Activated CD4-positive, alpha-beta T cell treated with anti-CD3 and anti-CD28 coated beads for 48 hours (primary cell): ENCODE results near the gene RGSL1.
"Not testable (repeated sequence)": the region's sequence is repeated elsewhere in the genome, so short reads cannot be mapped to it uniquely, and the experiment has no call there.

ENCODE experiments used
- DNase-seq: peaks from one replicate; pipeline ENCODE4 v3.0.0-alpha.2; 2020

Gene RGSL1

DNA sequence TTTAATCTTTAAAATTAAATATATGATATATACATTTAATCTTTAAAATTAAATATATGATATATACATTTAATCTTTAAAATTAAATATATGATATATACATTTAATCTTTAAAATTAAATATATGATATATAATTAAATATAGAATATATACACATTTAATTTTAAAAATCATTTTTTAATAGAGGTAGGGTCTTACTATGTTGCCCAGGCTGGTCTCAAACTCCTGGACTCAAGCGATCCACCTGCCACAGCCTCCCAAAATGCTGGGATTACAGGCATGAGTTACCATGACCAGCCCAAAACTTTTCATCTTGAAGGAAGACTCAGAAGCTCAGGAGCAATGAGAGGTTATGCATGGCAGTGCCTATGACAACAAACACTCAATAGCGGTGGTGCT lies 2.8 kb upstream of the RGSL1 start:
- DNase-seq = not testable (repeated sequence)

DNA sequence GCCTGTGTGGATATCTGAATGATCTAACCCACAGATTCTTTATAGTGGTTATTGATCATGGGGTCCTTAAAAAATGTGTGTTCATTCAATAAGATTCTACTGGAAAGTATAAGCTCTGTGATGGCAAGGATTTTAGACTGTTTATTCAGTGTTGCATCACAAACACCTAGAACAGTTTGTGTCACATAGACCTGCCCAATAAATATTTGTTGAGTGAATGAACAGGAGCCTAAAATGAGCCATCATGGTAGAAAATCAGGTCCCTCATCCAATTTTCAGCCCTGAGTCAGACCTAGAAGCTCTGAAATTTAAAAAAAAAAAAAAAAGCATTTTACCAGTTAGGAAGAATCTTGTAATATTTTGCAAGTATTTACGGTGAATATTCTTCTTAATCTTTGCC lies 2.3 kb upstream of the RGSL1 start:
- DNase-seq = no peak

DNA sequence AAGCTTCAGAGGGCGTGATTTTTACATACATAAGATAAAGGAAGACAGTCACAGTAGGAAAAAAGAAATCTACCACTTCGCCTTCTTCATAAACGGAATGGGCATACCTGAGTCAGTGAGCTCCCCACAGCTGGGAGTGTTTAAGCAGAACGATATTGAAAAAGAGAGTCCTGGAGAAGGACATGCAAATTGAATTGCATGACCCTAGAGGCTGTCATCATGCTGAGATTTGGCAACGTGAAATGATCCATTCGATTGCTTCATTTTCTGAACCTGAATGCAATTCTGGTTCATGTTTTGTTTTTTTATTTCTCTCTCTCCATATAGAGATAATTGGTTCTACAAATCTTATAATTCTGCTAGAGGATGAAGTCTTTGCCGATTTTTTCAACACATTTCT lies 3.7 kb downstream of the RGSL1 start:
- no peak for DNase-seq

DNA sequence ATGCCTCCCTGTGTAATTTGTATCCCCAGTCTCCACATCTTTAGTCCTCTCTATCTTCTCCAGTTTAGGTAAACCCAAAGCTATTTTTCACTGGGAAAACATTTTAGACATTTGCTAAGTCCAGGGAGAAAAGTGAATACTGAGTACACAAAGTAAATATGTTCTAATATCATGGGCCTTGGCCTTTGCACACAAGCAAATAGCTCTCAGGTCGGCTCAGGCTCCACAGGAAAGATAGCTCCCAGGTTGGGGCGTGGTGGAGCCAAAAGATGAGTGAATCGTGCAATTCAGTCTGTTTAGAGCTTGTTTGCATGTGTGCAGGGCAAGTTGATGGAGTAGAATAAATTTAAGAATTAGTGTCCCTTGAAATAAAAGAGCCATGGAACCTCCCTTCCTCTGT lies 7.9 kb downstream of the RGSL1 start:
- DNase-seq = no peak

DNA sequence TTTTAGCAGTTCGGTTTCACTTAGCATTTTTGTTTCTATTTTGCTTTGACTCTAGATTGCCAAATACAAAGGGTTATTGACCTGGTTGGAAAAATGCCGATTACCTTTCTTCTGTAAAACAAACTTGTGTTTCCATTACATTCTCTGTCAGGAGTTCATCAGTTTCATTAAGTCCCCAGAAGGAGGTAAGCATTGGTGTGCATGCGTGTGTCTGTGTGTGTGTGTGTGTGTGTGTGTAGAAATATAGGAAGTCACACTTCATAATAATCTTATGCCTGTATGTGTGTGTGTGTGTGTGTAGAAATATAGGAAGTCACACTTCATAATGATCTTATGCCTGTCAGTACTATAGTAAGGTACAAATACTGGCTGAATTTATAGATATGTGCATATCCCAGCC lies 10.0 kb downstream of the RGSL1 start:
- DNase-seq = no peak

DNA sequence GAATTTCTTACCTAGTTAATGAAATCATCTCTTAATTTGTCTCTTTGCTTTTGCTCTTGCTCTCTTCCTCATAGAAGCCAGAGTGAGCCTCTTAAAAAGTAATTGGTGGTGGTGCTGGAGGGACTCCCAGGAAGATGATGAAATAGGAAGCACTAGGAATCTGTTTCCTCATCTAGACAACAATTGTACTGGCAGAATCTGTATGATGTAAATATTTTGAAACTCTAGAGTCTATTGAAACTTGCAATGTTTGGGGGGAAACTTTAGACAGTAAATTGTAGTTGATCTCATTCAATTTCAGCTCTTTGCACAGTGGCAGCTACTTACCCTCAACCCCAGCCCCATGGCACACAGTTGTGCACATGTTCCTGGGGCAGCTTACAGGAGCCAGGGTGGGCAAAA lies 10.6 kb downstream of the RGSL1 start:
- DNase-seq = no peak

DNA sequence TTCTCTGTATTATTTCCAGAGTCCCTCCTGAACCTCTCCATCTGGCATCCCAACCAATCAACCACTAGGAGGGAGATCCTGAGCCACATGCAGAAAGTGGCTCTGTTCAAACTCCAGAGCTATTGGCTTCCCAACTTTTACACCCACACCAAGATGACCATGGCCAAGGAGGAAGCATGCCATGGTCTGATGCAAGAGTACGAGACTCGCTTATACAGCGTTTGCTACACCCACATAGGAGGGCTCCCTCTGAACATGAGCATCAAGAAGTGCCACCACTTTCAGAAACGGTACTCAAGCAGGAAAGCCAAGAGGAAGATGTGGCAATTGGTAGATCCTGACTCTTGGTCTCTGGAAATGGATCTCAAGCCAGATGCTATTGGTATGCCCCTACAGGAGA lies 23.6 kb downstream of the RGSL1 start:
- no peak for DNase-seq

DNA sequence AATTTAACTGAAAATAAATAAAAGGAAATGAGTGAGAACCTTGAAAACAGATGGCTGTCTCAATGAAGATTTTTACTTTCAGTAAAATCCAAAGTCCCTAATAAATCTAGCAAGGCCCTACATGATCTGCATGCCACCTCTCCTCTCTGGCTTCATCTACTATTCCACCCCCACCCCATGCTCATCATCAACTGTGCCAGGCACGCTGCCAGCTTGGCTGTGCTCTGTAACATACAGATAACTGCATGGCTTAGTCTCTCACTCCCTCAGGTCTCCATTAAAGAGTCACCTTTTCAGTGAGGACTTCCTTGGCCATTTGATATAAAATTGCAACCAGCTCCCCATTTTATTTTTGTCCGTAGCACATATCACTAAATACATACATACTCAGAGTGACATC lies 26.7 kb downstream of the RGSL1 start:
- DNase-seq = no peak

DNA sequence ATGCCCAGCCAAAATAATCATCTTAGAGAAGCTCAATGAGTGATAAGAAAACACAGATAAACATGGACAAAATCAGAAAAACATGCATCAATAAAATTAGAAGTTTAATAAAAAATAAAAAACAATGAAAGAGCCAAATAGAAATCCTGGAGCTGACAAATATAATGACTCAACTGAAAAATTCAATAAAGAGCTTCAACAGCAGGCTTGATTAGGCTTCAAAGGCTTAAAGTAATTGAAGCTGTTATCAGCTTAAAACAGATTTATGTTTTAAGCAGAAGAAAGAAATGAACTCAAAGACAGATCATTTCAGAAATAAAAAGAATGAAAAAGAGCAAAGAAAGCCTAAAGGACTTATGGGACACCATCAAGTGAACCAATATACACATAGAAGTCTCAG lies 28.3 kb downstream of the RGSL1 start:
- no peak for DNase-seq

DNA sequence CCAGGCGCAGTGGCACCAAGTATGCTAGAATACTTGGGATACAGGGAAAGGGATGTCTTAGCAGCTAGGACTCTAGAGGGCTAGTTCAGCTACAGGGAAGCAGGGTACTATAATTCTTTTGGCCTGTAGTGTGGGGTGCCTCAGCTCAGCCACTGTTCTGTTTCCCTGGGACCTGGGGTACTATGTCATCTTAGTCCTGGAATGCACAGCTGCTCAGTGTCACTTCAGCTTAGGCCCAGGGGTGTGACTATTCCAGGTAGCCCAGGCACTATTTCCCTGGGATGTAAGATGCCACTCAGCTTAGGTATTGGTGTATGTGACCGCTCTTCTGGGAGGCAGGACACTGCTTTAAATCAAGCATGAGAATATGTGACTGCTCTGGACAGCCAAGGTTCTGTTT lies 34.1 kb downstream of the RGSL1 start:
- no peak for DNase-seq

DNA sequence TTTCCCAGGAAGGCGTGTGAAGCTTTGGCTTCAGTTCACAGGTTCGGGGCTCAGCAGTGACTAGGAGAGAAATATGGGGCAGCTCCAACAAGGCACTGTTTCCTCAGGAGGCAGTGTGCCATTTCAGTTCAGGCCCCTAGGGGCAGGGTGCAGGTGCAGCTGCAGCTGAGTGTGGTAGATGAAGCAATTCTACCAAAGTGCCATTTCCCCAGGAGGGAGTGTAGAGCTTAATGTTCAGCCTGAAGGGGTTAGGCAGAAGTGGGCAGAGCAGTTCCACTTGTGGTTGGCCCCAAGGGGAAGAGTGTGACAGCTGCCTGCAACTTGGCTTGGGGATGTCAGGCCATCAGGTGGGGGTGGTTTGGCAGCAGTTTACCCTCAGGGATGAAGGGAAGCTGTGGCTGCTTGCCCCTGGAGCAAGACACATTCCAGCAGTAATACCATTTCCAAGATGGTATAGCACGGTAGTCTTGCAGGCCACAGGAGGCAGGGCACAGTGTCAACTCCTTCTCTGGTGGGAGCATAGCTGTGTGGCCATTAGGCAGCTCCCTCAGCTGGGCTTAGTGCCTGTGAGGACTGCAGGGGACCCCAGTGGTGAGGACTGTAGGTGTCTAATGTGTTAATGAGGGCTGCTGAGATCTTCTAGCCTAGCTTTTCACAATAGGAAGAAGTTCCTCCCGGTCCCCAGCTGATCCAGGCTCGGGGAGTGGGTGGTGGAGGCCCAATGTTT lies 34.7 kb downstream of the RGSL1 start:
- peak; percentile 20 for DNase-seq

DNA sequence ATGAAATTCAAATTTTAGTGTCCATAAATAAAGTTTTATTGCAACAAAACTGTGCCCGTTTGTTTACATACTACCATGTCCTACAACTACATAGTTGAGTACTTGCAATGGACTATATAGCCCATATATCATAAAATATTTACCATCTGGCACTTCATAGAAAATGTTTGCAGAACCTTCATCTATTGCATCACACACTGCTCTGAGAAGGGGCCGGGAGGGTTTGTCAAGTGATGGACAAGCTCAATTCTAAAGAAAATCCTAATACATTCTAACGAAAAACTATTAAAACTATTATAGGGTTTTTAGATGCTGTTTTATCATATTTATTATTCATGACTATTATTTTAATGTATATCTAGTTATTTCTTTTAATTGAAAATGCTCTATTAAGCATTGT lies 35.9 kb downstream of the RGSL1 start:
- no peak for DNase-seq

DNA sequence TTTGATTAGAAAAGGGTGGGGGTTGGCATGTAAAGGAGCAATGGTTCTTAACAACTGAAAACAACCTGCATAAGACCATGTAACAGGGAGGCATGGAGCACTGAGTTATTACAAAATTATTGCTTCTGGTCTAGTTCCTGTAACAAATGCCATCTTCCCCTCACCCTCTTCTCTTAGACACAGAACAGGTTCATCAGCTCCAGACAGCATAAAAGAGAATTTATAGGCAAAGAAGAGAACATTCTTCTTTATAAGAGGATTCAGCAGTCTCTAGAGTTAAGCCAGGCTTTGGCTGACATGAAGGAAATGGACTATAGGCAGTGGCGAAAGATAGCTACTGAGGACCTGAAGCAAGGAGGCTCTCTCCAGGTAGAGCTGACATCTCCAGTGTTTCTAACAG lies 38.9 kb downstream of the RGSL1 start:
- no peak for DNase-seq

DNA sequence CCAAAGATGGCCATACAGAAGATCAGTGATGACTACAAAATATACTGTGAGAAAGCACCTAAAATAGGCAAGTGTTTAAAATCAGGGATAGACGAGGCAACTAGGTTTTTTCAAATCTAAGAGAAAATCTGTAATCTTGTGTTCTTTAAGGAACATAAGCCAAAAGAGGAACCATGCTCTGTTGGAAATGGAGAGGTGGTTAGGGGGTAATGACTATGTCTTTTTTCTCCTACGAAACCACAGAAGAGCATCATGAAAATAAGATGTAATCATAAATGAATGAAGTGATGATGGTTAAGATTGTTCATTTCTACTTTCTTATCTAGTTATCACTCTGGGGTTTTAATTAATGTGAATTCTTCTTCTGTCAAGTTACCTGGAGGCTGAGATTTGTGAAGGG lies 43.1 kb downstream of the RGSL1 start:
- DNase-seq = no peak

DNA sequence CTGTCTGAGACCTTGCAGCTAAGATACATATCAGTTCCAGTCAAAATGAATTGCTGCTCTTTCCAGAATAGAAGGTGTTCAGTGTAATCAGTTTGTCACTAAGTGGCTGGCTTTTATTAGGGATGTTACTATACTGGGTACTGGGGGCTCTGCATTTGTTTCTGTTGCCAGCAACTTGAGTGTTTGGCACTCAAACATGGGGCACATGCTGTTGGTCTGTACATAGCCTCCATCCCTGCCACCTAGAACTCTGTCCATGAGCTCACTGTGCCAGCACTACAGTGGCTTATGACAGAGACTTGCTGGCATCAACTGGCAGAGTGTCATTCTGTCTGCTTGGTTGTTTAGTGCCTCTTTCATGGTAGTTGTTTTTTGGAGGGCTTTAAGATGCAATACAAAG lies 45.1 kb downstream of the RGSL1 start:
- no peak for DNase-seq

DNA sequence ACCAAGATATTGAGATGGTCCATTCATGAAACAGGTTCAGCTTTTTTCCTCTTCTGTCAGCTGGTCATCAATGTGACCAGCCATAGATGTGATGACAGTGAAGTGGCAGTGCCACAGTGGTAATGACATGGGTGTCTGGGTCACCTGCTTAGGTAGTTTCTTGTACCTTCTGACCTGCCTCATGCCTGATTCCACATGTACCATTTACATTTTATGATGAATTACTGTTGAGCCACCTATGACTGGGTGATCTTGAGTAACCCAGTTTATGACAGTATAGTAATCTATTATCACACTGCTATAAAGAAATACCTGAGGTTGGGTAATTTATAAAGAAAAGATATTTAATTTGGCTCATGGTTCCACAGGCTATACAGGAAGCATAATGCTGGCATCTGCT lies 45.7 kb downstream of the RGSL1 start:
- DNase-seq = no peak

DNA sequence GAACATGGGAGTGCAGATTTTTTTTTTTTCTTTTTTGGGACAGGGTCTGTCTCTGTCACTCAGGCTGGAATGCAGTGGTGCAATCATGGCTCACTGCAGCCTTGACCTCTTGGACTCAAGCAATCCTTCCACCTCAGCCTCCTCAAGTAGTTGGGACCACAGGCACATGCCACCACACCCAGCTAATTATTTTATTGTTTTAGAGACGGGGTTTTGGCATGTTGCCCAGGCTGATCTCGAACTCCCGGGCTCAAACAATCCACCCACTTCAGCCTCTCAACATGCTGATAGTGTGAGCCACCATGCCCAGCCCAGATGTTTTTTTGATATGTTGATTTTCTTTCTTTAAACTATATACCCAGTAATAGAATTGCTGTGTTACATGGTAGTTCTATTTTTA lies 57.7 kb downstream of the RGSL1 start:
- DNase-seq = no peak

DNA sequence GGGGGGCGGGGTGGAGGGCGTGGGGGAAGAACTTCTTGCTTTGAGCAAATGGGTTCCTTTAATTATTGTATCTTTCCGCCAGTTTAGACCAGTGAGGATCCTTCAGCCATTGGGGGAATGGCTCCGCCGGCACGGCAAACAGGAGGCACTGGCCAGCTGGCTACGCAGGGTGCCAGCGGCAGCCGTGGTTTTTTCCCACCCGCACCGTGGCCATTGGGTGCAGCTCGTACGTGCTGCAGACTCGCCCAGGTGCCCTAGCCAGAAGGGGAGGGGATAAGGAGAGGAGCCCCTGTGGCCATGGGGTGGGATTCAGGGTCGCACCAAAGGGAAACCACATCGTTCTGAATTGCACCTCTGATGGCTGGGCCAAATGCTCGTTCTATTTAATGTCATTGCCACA lies 65.6 kb downstream of the RGSL1 start:
- DNase-seq = no peak

DNA sequence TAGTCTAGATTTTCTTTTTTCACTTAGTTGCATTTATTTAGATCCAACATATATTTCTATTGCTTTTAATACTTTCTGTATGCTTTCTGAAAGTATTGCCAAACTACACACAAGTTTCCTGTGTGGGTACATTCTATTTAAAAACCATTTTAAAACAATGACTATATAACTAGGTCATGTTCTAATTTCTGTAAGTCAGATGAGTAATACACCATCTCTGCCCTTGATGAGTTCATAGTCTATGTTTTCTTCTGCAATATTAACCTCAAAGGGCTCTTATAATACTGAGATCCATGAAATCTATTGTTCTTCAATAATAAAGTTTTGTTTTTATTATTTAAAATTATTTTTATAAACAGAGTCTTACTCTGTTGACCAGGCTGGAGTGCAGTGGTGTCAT lies 70.8 kb downstream of the RGSL1 start:
- no peak for DNase-seq

DNA sequence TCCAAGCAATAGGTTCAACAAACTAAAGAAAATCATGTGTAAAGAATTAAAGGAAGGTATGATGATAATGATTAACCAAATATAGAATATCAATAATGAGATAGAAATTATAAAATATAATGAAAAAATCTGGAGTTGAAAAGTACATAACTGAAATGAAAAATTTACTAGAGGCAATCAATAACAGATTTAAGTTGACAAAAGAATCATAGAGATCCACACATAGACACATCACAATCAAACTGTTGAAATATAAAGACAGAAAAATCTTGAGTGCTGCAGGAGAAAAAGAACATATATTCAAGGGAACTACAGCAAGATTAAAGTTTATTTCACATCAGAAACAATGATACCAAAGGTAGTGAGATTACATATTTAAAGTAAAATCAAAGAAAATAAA lies 75.4 kb downstream of the RGSL1 start:
- DNase-seq = no peak

DNA sequence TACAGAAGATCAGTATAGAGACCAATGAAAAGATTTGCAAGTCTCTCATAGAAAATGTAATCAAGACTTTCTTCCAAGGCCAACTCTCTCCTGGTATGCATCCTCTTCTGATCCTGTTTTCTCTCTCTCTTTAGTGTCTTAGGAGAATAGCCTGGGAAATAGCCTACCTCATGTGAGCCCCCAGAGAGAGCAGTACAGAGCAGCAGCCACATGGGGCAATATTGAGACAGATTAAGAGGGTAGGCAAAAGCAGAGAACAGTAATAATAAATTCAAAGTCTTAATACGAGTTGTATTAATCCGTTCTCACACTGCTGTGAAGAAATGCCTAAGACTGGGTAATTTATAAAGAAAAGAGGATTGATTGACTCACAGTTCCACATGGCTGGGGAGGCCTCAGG lies 77.7 kb downstream of the RGSL1 start:
- no peak for DNase-seq

DNA sequence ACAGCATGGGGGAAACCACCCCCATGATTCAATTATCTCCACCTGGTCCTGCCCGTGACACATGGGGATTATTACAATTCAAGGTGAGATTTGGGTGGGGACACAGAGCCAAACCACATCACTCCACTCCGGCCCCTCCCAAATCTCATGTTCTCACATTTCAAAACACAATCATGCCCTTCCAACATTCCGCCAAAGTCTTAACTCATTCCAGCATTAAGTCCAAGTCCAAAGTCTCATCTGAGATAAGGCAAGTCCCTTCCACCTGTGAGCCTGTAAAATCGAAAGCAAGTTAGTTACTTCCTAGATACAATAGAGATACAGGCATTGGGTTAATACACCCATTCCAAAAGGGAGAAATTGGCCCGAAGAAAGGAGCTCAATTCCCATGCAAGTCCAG lies 78.3 kb downstream of the RGSL1 start:
- DNase-seq = not testable (repeated sequence)

DNA sequence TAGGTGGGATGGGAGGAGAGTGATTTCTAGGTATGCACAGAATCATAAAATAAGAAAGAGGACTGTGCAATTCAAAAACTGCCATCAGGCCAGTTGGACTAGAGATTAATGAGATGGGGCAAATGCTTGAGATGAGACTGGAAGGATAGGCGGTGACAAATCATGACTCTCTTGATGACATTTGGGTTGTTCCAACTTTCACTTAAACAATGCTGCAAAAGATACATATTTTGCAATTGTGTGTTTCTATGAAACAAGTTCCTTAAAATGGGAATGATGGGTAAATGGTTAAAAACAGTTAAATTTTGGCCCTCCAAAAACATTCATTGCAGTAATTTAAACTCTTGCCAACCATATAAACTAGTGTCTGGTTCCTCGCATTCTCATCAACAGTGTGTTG lies 84.0 kb downstream of the RGSL1 start:
- no peak for DNase-seq

DNA sequence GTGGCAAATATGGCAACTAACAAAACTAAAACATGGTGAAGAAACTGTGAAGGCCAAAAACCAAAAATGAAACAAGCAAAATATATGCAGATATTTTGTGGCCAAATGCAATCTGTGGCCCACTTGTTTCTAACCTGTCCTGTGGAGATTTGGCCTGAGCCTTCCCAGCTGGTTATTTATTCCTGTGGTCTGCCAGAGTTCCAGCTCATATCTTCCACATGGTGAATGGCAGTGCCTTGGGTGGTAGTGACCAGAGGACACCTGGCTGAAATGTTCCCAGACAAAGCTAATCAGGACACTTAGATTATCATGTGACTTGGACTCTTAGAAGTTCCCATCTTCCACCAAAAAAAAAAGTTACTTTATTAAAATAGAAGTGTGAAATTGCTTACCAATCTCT lies 99.4 kb downstream of the RGSL1 start:
- no peak for DNase-seq

DNA sequence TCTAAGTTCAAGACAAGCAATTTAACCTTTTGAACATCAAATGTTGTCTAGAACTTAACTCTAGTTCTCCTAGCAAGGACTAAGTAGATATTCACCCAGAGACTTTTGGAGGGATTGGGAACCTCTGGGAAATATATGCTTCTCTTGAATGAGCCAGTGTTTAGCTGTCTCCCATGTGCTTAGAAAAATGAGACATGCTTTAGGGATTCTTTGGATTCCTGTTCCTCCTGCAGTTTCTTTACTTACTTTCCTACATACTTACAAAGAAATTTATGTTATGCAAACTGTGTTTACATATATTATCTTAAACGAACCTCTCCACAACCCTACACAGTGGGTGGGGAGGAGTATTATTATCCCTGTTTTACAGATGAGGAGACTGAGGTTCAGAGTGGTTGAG lies 99.9 kb downstream of the RGSL1 start:
- no peak for DNase-seq

DNA sequence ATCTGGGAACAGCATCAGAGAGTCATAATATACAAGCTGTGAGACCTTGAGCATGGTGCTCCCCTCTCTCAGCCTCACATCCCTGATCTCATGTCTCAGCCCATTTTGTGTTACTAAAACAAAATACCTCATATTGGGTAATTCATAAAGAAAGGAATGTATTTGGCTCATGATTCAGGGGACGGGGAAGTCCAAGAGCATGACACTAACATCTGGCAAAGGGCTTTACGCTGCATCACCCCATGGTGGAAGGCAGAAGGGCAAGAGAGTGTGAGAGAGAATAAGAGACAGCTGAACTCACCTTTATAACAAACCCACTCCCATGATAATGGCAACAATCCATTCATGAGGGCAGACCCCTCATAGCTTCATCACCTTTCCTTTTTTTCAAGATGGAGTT lies 102.6 kb downstream of the RGSL1 start:
- DNase-seq = no peak
